Measurements from ENCODE around the gene TPSAB1.

- no peak for TF ChIP-seq SIN3A (IDR thresholded peaks at IDR 0.05; ENCODE audit: low read depth)
- TF ChIP-seq, protein P1, sequence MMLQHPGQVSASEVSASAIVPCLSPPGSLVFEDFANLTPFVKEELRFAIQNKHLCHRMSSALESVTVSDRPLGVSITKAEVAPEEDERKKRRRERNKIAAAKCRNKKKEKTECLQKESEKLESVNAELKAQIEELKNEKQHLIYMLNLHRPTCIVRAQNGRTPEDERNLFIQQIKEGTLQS (IDR thresholded peaks at IDR 0.05): no peak
- no peak for TF ChIP-seq EZH2 (IDR thresholded peaks at IDR 0.05)
- no peak for TF ChIP-seq ZNF274 (IDR thresholded peaks at IDR 0.05; ENCODE audit: low read depth, low read length)
- TF ChIP-seq REST (IDR thresholded peaks at IDR 0.05; ENCODE audit: low read depth): no peak
- no peak for TF ChIP-seq POLR2AphosphoS5 (IDR thresholded peaks at IDR 0.05; ENCODE audit: low read depth, low read length)
- TF ChIP-seq, protein P2, sequence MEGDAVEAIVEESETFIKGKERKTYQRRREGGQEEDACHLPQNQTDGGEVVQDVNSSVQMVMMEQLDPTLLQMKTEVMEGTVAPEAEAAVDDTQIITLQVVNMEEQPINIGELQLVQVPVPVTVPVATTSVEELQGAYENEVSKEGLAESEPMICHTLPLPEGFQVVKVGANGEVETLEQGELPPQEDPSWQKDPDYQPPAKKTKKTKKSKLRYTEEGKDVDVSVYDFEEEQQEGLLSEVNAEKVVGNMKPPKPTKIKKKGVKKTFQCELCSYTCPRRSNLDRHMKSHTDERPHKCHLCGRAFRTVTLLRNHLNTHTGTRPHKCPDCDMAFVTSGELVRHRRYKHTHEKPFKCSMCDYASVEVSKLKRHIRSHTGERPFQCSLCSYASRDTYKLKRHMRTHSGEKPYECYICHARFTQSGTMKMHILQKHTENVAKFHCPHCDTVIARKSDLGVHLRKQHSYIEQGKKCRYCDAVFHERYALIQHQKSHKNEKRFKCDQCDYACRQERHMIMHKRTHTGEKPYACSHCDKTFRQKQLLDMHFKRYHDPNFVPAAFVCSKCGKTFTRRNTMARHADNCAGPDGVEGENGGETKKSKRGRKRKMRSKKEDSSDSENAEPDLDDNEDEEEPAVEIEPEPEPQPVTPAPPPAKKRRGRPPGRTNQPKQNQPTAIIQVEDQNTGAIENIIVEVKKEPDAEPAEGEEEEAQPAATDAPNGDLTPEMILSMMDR (IDR thresholded peaks at IDR 0.05 in 2 of 3, conservative IDR thresholded peaks at IDR 0.05 in 1 of 3; ENCODE audit: borderline replicate concordance in 1 of 3, insufficient read depth in 1 of 3, low read depth in 2 of 3, low read length in 2 of 3): no peak
- no peak for TF ChIP-seq CEBPB (IDR thresholded peaks at IDR 0.05; ENCODE audit: low read depth)
- TF ChIP-seq SRF (IDR thresholded peaks at IDR 0.05; ENCODE audit: low read depth): no peak
- no peak for TF ChIP-seq YY1 (IDR thresholded peaks at IDR 0.05; ENCODE audit: extremely low read depth, insufficient replicate concordance, low read depth, low read length)
- TF ChIP-seq MAX (IDR thresholded peaks at IDR 0.05): no peak
Measured at GRCh38 chr16:1290063-1290501, 49.6 kb downstream of the TPSAB1 start.

Measured in HCT116 (cell line).